Left lung (tissue), 10 donors: ENCODE results near the gene ETAA1. TPM values are rescaled to one million over a fixed set of nuclear protein-coding genes. Genes with fewer than 3 reads are reported as not detected.
A peak's percentile ranks its signal among the peaks of the same experiment; 100 is the strongest.

Source experiments
- ATAC-seq: fragments of 200-7000 bp; cut with Tn5 transposase; one replicate; pipeline ENCODE4 v1.9.1; 2020; ENCODE audit warnings: moderate library complexity
- DNase-seq, 4 donors: peaks; one replicate each; pipeline ENCODE4 v3.0.0-alpha.2; 2013 to 2020
- H3K27ac ChIP-seq, 2 donors: fragments of 200-600 bp; sonication (generic) in 1 of 2; one replicate each; pipeline versions ENCODE4 v1.5.0 to v1.8.0; 2020 to 2021
- H3K27me3 ChIP-seq, 2 donors: fragments of 200-600 bp; sonication (generic) in 1 of 2; one replicate each; pipeline versions ENCODE4 v1.5.0 to v1.8.0; 2020 to 2021
- H3K36me3 ChIP-seq, 2 donors: fragments of 200-600 bp; sonication (generic) in 1 of 2; one replicate each; pipeline versions ENCODE4 v1.5.0 to v1.8.0; 2020 to 2021
- H3K4me1 ChIP-seq, 2 donors: fragments of 200-600 bp; one replicate each; pipeline ENCODE4 v1.8.0; 2021
- H3K4me3 ChIP-seq, 2 donors: fragments of 200-600 bp; sonication (generic) in 1 of 2; one replicate each; pipeline versions ENCODE4 v1.5.0 to v1.8.0; 2020 to 2021; ENCODE audit warnings: mild to moderate bottlenecking in 1 of 2
- H3K9me3 ChIP-seq, 2 donors: fragments of 200-600 bp; sonication (generic) in 1 of 2; one replicate each; pipeline versions ENCODE4 v1.5.0 to v1.8.0; 2020 to 2021
- intact Hi-C, 2 donors: fragments of 100-400 bp; cut with DNase I; formaldehyde crosslinking; loops; one replicate each; pipeline versions ENCODE4 v1.11.2 to v1.14.2; 2022
- polyA plus RNA-seq, 6 donors: library from polyadenylated mRNA; unstranded; fragments of 120-200 nt; gene quantifications; one replicate each; pipeline ENCODE4 v1.2.1, GENCODE V29; 2013; ENCODE audit not compliant: insufficient read length in 6 of 6
- total RNA-seq, 2 donors: library from RNA; stranded (reverse); fragmentation: NEBNext Ultra II Directional; extraction: Animal tissue kit (Norgen Biotek cat#: 25700); gene quantifications; one replicate each; pipeline ENCODE4 v1.2.1, GENCODE V29; 2021
- TF ChIP-seq, protein P1 (sequence below), 2 donors: fragments of 200-600 bp; sonication (generic) in 1 of 2; IDR thresholded peaks; one replicate each; pipeline versions ENCODE4 v1.5.0 to v1.8.0; 2021; ENCODE audit warnings: antibody characterized with exemption in 2 of 2
- donor health status: DM: no; HTN: yes; CAD: no.
- donor health status: DM: no; HTN: no; CAD: no.

Gene ETAA1
- total and polyA plus RNA-seq, 8 donors: 11.8 to 34.5 (median 29.5) TPM

DNA sequence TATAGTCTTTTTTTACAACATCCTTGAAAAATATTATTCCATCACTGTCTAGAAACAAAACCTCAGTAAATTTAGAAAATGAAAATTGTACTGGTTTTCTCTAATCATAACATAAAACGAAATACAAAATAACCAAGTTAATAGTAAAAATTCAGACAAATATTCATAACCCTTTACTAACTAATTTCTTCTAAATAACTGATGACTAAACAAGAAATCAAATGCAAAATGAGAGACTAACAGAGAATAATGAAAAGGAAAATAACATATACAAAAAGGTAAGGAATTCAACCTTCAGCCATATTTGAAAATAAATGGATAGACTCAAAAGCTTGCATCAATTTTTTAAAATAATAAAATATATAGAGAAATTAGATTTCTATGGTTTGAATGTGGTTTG, 18.6 kb upstream of the ETAA1 start:
- no peaks in the 10 kb centered on the region for H3K4me1 ChIP-seq
- no peak overlapping the region for H3K4me3 ChIP-seq
- DNase-seq (no peak), ATAC-seq (no peak)
- H3K27me3 ChIP-seq: no peaks in the 10 kb centered on the region
- no peak overlapping the region for H3K27ac ChIP-seq
- peaks cover 0 to 9% of the 10 kb centered on the region in 2 donors for H3K9me3 ChIP-seq
- intact Hi-C loops: no loop called here
- TF ChIP-seq, protein P1, sequence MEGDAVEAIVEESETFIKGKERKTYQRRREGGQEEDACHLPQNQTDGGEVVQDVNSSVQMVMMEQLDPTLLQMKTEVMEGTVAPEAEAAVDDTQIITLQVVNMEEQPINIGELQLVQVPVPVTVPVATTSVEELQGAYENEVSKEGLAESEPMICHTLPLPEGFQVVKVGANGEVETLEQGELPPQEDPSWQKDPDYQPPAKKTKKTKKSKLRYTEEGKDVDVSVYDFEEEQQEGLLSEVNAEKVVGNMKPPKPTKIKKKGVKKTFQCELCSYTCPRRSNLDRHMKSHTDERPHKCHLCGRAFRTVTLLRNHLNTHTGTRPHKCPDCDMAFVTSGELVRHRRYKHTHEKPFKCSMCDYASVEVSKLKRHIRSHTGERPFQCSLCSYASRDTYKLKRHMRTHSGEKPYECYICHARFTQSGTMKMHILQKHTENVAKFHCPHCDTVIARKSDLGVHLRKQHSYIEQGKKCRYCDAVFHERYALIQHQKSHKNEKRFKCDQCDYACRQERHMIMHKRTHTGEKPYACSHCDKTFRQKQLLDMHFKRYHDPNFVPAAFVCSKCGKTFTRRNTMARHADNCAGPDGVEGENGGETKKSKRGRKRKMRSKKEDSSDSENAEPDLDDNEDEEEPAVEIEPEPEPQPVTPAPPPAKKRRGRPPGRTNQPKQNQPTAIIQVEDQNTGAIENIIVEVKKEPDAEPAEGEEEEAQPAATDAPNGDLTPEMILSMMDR (IDR thresholded peaks at IDR 0.05): no peak
- no peaks in the 10 kb centered on the region for H3K36me3 ChIP-seq

DNA sequence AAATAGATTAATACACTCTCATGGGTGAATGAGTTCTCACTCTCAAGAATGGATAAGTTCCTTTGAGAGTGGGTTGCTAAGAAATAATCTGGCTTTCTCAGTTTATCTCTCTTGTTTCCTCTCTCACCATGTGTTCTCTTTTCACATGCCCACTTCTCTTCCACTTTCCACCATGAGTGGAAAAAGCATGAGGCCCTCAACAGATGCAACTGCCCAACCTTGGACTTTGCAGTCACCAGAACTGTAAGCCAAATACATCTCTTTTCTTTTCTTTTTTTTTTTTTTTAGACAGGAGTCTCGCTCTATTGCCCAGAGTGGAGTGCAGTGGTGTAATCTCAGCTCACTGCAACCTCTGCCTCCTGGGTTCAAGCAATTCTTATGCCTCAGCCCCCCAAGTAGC, 18.1 kb upstream of the ETAA1 start:
- ATAC-seq (no peak), DNase-seq (no peak)
- TF ChIP-seq, protein P1 (IDR thresholded peaks at IDR 0.05): no peak
- Histone ChIP-seq H3K27ac (no peak overlapping the region), H3K4me1 (no peaks in the 10 kb centered on the region), H3K36me3 (no peaks in the 10 kb centered on the region), H3K4me3 (no peak overlapping the region), H3K27me3 (no peaks in the 10 kb centered on the region), H3K9me3 (peaks cover 0 to 9% of the 10 kb centered on the region in 2 donors)
- intact Hi-C loops: no loop called here

DNA sequence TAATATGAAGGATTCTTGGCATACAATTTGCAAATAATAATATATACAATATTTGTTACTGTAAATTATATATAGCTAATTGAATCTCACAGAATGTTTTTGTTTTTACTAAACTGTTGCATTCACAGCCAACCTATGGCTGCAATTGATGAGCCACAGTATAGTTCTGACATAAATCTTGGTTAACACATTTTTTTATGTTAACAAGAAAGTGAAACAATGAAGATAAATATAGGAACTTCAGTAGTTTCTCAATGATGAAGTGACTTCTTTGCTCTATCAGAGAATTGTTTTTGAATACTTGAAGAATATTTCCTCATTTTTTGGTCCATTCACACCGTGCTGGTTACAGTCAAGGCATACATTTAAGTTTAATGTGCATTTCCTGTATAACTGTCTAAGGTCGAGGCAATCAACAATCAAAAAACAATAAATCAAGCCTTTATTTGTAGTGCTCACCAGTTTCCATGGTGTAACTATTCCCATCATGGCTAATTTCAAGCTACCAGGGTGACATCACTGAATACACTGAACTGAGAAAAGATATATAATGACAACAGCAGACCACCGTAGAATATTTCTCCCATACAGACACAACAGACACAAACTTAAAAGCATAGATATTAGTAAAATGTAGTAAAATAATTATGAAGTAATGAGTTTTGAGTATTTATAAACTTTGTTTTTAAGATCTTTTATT, 12.9 kb upstream of the ETAA1 start:
- H3K9me3 ChIP-seq: peaks cover 0 to 2% of the 10 kb centered on the region in 2 donors
- intact Hi-C loops: no loop called here
- TF ChIP-seq, protein P1 (IDR thresholded peaks at IDR 0.05): no peak
- no peak for DNase-seq
- no peaks in the 10 kb centered on the region for H3K36me3 ChIP-seq
- no peak overlapping the region for H3K4me3 ChIP-seq
- ATAC-seq: no peak
- peaks cover 0 to 2% of the 10 kb centered on the region in 2 donors for H3K4me1 ChIP-seq
- no peak overlapping the region for H3K27ac ChIP-seq
- no peaks in the 10 kb centered on the region for H3K27me3 ChIP-seq

DNA sequence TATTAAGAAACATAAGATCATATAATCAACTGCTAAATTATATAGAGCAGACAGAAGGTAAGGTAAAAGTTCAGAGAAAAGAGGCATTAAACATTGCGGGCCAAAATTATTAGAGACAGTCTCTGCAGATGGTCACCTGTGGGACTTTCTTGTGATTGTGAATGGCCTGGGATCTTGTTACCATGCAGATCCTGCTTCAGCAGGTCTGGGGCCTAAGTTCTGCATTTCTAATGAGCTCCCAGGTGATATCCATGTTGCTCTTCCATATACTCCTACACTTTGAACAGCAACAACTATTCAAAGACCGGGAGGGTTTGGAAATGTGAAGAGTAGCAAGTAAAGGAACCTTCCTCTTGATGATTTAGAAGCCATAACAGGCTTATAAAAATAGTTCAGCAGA, 8.5 kb upstream of the ETAA1 start:
- intact Hi-C loops: no loop called here
- ATAC-seq (no peak), DNase-seq (no peak)
- Histone ChIP-seq H3K9me3 (no peaks in the 10 kb centered on the region), H3K4me1 (peaks cover 0 to 7% of the 10 kb centered on the region in 2 donors), H3K27me3 (no peaks in the 10 kb centered on the region), H3K4me3 (no peak overlapping the region), H3K27ac (peak overlapping the region; percentile 7 to 50), H3K36me3 (no peaks in the 10 kb centered on the region)
- TF ChIP-seq, protein P1 (IDR thresholded peaks at IDR 0.05): no peak

DNA sequence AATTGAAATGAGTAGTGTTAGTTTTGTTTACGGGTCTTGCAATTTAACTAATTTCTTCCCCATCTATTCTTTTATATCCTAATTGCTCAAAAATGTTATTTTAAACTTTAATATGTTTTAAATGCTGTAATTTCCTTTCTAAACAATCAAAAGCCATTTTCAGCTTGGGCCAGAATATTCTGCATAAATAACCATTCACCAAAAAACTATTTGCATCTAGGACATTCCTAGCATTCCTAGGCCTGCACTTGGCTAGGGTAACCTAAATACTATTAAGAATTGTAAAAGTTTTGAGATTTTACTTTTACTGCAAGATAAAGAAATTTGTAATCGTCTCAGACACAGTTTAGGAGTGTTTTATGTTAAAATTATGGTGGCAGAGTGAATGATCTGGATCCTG, 7.8 kb upstream of the ETAA1 start:
- Histone ChIP-seq H3K4me3 (no peak overlapping the region), H3K36me3 (no peaks in the 10 kb centered on the region), H3K9me3 (no peaks in the 10 kb centered on the region), H3K27ac (peak overlapping the region; percentile 7 to 50), H3K4me1 (peaks cover 0 to 7% of the 10 kb centered on the region in 2 donors), H3K27me3 (no peaks in the 10 kb centered on the region)
- ATAC-seq: peak; percentile 58
- TF ChIP-seq, protein P1 (IDR thresholded peaks at IDR 0.05): no peak
- peak in 1 of 4 donors; percentile 22 for DNase-seq
- intact Hi-C loops: no loop called here
